SK-N-SH (cell line): ENCODE data around the gene PRKG1. TPM values are rescaled to one million over a fixed set of nuclear protein-coding genes. Genes with fewer than 3 reads are reported as not detected.

Experiments
- CTCF ChIA-PET: fragments of 300-600, 350-600 bp; formaldehyde crosslinking; extraction: SDS; loops from one replicate; lab custom pipeline; 2021; lab: Yijun Ruan, JAX
- POLR2A ChIA-PET: fragments of 350-600 bp; sonication (Branson Sonifier 250); formaldehyde crosslinking; extraction: SDS; loops from one replicate; lab custom pipeline; 2020; ENCODE audit warnings: antibody characterized with exemption, inconsistent platforms; lab: Yijun Ruan, JAX
- DNase-seq: peaks from one replicate; pipeline ENCODE4 v3.0.0; 2012
- H2AFZ ChIP-seq: fragments of 200-600 bp; sonication (generic); 2 replicates; pipeline ENCODE4 v1.8.1; 2016; ENCODE audit warnings: antibody characterized with exemption, mild to moderate bottlenecking, low read depth
- H3F3A ChIP-seq: fragments of 200-600 bp; sonication (generic); replicated peaks from 2 replicates; pipeline ENCODE3; 2016; ENCODE audit warnings: antibody characterized with exemption, mild to moderate bottlenecking; ENCODE audit not compliant: insufficient read depth
- H3K27ac ChIP-seq, 2 experiments: fragments of 200-500 bp in 1 of 2; fragments of 200-600 bp in 1 of 2; sonication (Bioruptor generic) in 1 of 2; sonication (generic), shearing (Covaris generic) in 1 of 2; 2 replicates each; pipeline versions ENCODE4 v1.5.1 to v1.6.1; 2014 to 2016; ENCODE audit warnings: low read depth in 2 of 2, inconsistent platforms in 1 of 2, low read length in 1 of 2, mild to moderate bottlenecking in 1 of 2, mixed read lengths in 1 of 2
- H3K27me3 ChIP-seq: fragments of 200-600 bp; sonication (generic), shearing (Covaris generic); 2 replicates; pipeline ENCODE4 v1.6.1; 2016; ENCODE audit warnings: mixed run types; ENCODE audit not compliant: insufficient read depth
- H3K36me3 ChIP-seq, 2 experiments: fragments of 200-500 bp in 1 of 2; fragments of 200-600 bp in 1 of 2; sonication (Bioruptor generic) in 1 of 2; sonication (generic) in 1 of 2; replicated peaks in 1 of 2; 2 replicates each; pipeline versions ENCODE3 to v1.5.1; 2014 to 2016; ENCODE audit warnings: low read length in 1 of 2, mild to moderate bottlenecking in 1 of 2; ENCODE audit not compliant: insufficient read depth in 2 of 2, control insufficient read depth in 1 of 2
- H3K4me1 ChIP-seq, 2 experiments: fragments of 200-500 bp in 1 of 2; fragments of 200-600 bp in 1 of 2; sonication (Bioruptor generic) in 1 of 2; sonication (generic), shearing (Covaris generic) in 1 of 2; 2 replicates each; pipeline versions ENCODE4 v1.5.1 to v1.6.1; 2014 to 2016; ENCODE audit warnings: low read depth in 1 of 2, low read length in 1 of 2, mixed run types in 1 of 2; ENCODE audit not compliant: insufficient read depth in 2 of 2, control insufficient read depth in 1 of 2
- H3K4me2 ChIP-seq: fragments of 200-600 bp; sonication (generic), shearing (Covaris generic); 2 replicates; pipeline ENCODE4 v1.6.1; 2017; ENCODE audit warnings: mixed run types
- H3K4me3 ChIP-seq, 2 experiments: fragments of 200-500 bp in 1 of 2; fragments of 200-600 bp in 1 of 2; sonication (Bioruptor generic) in 1 of 2; sonication (generic), shearing (Covaris generic) in 1 of 2; 2 replicates each; pipeline versions ENCODE4 v1.5.1 to v1.8.1; 2014 to 2016; ENCODE audit warnings: low read depth in 2 of 2, inconsistent platforms in 1 of 2, low read length in 1 of 2, mild to moderate bottlenecking in 1 of 2, mixed read lengths in 1 of 2, moderate library complexity in 1 of 2
- H3K79me2 ChIP-seq: fragments of 200-600 bp; sonication (generic); 2 replicates; pipeline ENCODE4 v1.8.1; 2017; ENCODE audit warnings: mild to moderate bottlenecking; ENCODE audit not compliant: insufficient read depth
- H3K9ac ChIP-seq: fragments of 200-600 bp; sonication (generic); 2 replicates; pipeline ENCODE4 v1.6.1; 2017; ENCODE audit warnings: mixed run types
- H3K9me2 ChIP-seq: fragments of 200-600 bp; sonication (generic); 2 replicates; pipeline ENCODE4 v1.6.1; 2017; ENCODE audit warnings: mixed run types
- H3K9me3 ChIP-seq: fragments of 200-600 bp; sonication (generic); 2 replicates; pipeline ENCODE4 v1.6.1; 2017; ENCODE audit warnings: mixed run types, mild to moderate bottlenecking, moderate library complexity
- H4K20me1 ChIP-seq: fragments of 200-600 bp; sonication (generic); 2 replicates; pipeline ENCODE4 v1.6.1; 2017; ENCODE audit warnings: mild to moderate bottlenecking, mixed run types; ENCODE audit not compliant: insufficient read depth
- ELF1 ChIP-seq: IDR thresholded peaks from 2 replicates; pipeline ENCODE4 v1.4.0; 2012
- EP300 ChIP-seq, 2 experiments: IDR thresholded peaks; 2 replicates each; pipeline versions ENCODE4 v1.4.0 to v1.6.1; 2012; ENCODE audit warnings: borderline replicate concordance in 1 of 2, low read depth in 1 of 2, low read length in 1 of 2
- EZH2phosphoT487 ChIP-seq: fragments of 200-600 bp; sonication (generic); IDR thresholded peaks from 2 replicates; pipeline ENCODE4 v1.6.1; 2017; ENCODE audit warnings: low read depth, mixed run types, mild to moderate bottlenecking, antibody characterized with exemption, moderate library complexity, borderline replicate concordance
- FOXJ3 ChIP-seq: sonication (generic); formaldehyde crosslinking; IDR thresholded peaks from 2 replicates; pipeline ENCODE4 v1.5.1; 2020; ENCODE audit warnings: mild to moderate bottlenecking, missing genetic modification reagents
- FOXM1 ChIP-seq: IDR thresholded peaks from 2 replicates; pipeline ENCODE4 v1.4.0; 2012; ENCODE audit warnings: low read depth, mild to moderate bottlenecking
- GABPA ChIP-seq: IDR thresholded peaks from 2 replicates; pipeline ENCODE4 v1.4.0; 2012; ENCODE audit warnings: low read depth, mild to moderate bottlenecking
- MEF2A ChIP-seq: IDR thresholded peaks from 2 replicates; pipeline ENCODE4 v1.4.0; 2012; ENCODE audit warnings: low read depth, borderline replicate concordance
- NRF1 ChIP-seq: IDR thresholded peaks from 2 replicates; pipeline ENCODE4 v1.6.1; 2012; ENCODE audit warnings: low read depth, mild to moderate bottlenecking, low read length
- RCOR1 ChIP-seq: fragments of 150-350 bp; IDR thresholded peaks from 2 replicates; pipeline ENCODE4 v1.6.1; 2017; ENCODE audit warnings: antibody characterized with exemption, low read length
- RXRA ChIP-seq: IDR thresholded peaks from 2 replicates; pipeline ENCODE4 v1.4.0; 2012; ENCODE audit warnings: low read depth, mild to moderate bottlenecking, borderline replicate concordance
- SIN3A ChIP-seq: IDR thresholded peaks from 2 replicates; pipeline ENCODE4 v1.6.1; 2012; ENCODE audit warnings: low read depth, mild to moderate bottlenecking, low read length, moderate library complexity, borderline replicate concordance
- SMC3 ChIP-seq: IDR thresholded peaks from 2 replicates; pipeline ENCODE4 v1.6.1; 2012; ENCODE audit warnings: low read depth, low read length, improper control_type of control experiment
- TAF1 ChIP-seq: IDR thresholded peaks from 2 replicates; pipeline ENCODE4 v1.6.1; 2012; ENCODE audit warnings: low read depth, mild to moderate bottlenecking, low read length, moderate library complexity, borderline replicate concordance
- TEAD4 ChIP-seq: IDR thresholded peaks from 2 replicates; pipeline ENCODE4 v1.4.0; 2012; ENCODE audit warnings: mild to moderate bottlenecking, borderline replicate concordance; ENCODE audit not compliant: insufficient read depth
- YY1 ChIP-seq: IDR thresholded peaks from 2 replicates; pipeline ENCODE4 v1.4.0; 2012; ENCODE audit warnings: low read depth, mild to moderate bottlenecking
- WGBS: methylation state at CpG from one replicate; pipeline ENCODE4 v1.1.6; 2017; ENCODE audit warnings: low lambda C conversion rate; 5-methylcytosine and 5-hydroxymethylcytosine counted together
- polyA plus RNA-seq, 3 experiments: library from polyadenylated mRNA; depleted of rRNA; stranded (reverse); fragments of >200 nt; gene quantifications; 2 replicates each; pipeline ENCODE4 v1.2.3, GENCODE V29; 2012
- TF ChIP-seq, protein P1 (sequence below): fragments of 150-350 bp; IDR thresholded peaks from 2 replicates; pipeline ENCODE4 v1.6.1; 2017; ENCODE audit warnings: antibody characterized with exemption, low read length, low read depth, borderline replicate concordance
- TF ChIP-seq, protein P2 (sequence below): IDR thresholded peaks from 2 replicates; pipeline ENCODE4 v1.4.0; 2012; ENCODE audit warnings: low read depth
- TF ChIP-seq, protein P3 (sequence below): fragments of 200-600 bp; sonication (generic); IDR thresholded peaks from 2 replicates; pipeline ENCODE4 v1.6.1; 2017; ENCODE audit warnings: antibody characterized with exemption, mild to moderate bottlenecking, moderate library complexity

The PRKG1 gene
- polyA plus RNA-seq, 1 of the 3 experiments (the other 2 are of a cell fraction): 4.1 TPM

DNA sequence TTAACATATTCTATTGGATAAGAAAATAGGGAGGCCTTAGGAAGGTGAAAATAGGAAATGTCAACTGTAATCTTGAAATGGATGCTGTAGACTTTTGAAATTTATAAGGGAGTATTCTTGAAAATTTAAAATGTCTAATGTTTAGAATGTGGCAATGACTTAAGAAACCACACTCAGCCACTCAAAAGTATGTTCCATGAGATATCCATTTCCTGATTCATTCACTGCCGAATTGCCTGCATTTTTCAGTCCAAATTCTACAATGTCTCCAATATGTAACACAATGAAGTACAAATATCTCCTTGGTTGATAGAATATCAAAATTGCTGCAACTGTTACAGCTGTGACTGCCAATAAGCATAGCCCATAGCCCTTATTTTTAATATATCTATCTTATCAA lies 25.9 kb downstream of the PRKG1 start:
- WGBS: 87% methylated on average over 1 of the region's 1 CpG
- no peak for TF ChIP-seq MEF2A
- no peak for TF ChIP-seq NRF1
- TF ChIP-seq EP300 (IDR thresholded peaks at IDR 0.05; ENCODE audit: borderline replicate concordance in 1 of 2, low read depth in 1 of 2, low read length in 1 of 2): no peak
- TF ChIP-seq, protein P1, sequence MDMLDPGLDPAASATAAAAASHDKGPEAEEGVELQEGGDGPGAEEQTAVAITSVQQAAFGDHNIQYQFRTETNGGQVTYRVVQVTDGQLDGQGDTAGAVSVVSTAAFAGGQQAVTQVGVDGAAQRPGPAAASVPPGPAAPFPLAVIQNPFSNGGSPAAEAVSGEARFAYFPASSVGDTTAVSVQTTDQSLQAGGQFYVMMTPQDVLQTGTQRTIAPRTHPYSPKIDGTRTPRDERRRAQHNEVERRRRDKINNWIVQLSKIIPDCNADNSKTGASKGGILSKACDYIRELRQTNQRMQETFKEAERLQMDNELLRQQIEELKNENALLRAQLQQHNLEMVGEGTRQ: no peak
- TF ChIP-seq TAF1: no peak
- TF ChIP-seq RCOR1: no peak
- no peak overlapping the region for H2AFZ ChIP-seq
- H3K4me3 ChIP-seq: no peak overlapping the region
- no peaks in the 10 kb centered on the region for H3K36me3 ChIP-seq
- H3F3A ChIP-seq: no peaks in the 10 kb centered on the region
- no peak overlapping the region for H3K4me2 ChIP-seq
- H3K9me3 ChIP-seq: no peaks in the 10 kb centered on the region
- CTCF ChIA-PET: no interaction called here
- POLR2A ChIA-PET: no interaction called here
- H3K4me1 ChIP-seq: no peaks in the 10 kb centered on the region; a peak in 1 of 4 replicates
- no peaks in the 10 kb centered on the region for H3K79me2 ChIP-seq
- no peak overlapping the region for H3K27ac ChIP-seq
- H4K20me1 ChIP-seq: no peaks in the 10 kb centered on the region
- H3K9ac ChIP-seq: no peak overlapping the region
- no peaks in the 10 kb centered on the region for H3K27me3 ChIP-seq
- DNase-seq: no peak
- H3K9me2 ChIP-seq: no peaks in the 10 kb centered on the region

DNA sequence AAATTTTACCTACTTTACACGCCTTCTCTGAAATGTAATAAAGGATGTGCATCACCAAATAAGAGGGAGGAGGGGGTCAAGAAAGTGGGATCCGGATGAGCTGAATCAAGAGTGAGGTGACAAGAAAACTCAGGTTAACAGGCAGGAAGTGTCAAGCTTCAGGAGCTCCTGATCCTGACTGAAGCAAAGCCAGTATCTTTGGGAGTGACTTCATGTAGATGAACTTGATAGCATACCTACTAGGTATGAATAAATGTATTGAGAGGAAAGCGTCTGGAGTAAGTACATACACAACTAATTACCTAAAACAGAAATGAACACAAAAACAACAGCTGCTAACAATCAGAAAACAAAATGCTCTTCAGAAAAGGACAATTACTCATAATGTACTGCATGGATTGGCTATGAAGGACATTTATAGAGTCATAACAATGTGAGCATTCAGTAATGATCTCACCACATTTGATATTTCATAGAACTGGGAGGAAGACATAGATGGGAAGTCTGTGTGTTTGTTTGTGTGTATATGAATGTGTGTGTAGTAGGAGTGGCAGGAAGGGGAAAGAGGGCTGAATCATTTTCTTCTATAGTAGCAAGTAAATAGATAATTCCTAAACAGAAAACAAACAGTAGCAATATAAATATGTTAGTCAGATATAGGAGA lies 29.4 kb downstream of the PRKG1 start:
- 77% methylated on average over 3 of the region's 3 CpGs for WGBS
- Histone ChIP-seq H3K27ac (no peak overlapping the region), H3K9ac (no peak overlapping the region), H3K27me3 (no peaks in the 10 kb centered on the region), H3K9me2 (no peaks in the 10 kb centered on the region), H3K36me3 (no peaks in the 10 kb centered on the region), H3K4me3 (no peak overlapping the region), H4K20me1 (no peaks in the 10 kb centered on the region), H3F3A (peaks cover 4% of the 10 kb centered on the region), H3K4me2 (no peak overlapping the region), H3K9me3 (no peaks in the 10 kb centered on the region), H3K79me2 (no peaks in the 10 kb centered on the region), H2AFZ (0 out of 2 replicates have a peak overlapping the region, but pooled peaks have one; percentile 18), H3K4me1 (peaks cover 0 to 5% of the 10 kb centered on the region in 2 experiments; a peak in 1 of 4 replicates)
- TF ChIP-seq ELF1: no peak
- no peak for TF ChIP-seq EZH2phosphoT487
- no peak for TF ChIP-seq MEF2A
- CTCF ChIA-PET: no interaction called here
- DNase-seq: no peak
- POLR2A ChIA-PET: no interaction called here

DNA sequence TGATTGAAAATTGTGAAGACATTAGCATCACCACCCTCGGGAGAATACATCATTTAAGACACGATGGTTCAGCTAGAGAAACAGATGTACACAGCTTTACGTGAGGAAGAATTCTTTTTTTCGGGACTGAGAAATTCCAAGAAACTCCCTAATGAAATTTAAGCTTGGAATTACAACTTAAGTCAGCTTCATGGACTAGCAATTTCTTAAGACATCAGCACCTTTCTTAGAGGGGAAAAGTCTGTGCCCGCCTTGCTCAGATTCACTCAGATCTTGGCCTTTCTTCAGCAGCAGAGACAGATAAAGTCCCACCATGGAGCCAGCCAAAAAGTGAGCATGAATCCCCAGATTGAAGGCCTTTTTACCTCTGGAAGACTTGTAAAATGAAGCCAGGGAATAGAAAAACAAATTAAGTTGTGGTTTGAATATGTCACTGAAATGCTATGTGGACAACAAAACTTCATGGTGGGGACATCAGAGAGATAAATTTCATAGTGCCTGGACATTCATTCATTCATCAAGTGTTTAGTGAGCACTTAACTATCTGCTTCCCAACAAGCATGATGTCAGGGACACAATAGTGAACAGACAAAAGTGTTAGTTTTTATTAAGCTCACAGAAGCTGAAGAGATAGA lies 32.1 kb downstream of the PRKG1 start:
- ChIA-PET POLR2A (no interaction called here), CTCF (interaction anchor here (0.5 to 1.5 kb wide), 2 partner anchors 42 to 235 kb away, joined by 3 read pairs; no protein-coding TSS in a partner anchor)
- no peaks in the 10 kb centered on the region for H3K9me3 ChIP-seq
- H3K4me1 ChIP-seq: peaks cover 0 to 16% of the 10 kb centered on the region in 2 experiments; a peak in 1 of 4 replicates
- no peak overlapping the region for H3K4me2 ChIP-seq
- H3K27ac ChIP-seq: no peak overlapping the region
- H3K9ac ChIP-seq: no peak overlapping the region
- H4K20me1 ChIP-seq: no peaks in the 10 kb centered on the region
- 63% methylated on average over 5 of the region's 5 CpGs for WGBS
- no peaks in the 10 kb centered on the region for H3K9me2 ChIP-seq
- H2AFZ ChIP-seq: no peak overlapping the region
- no peak for DNase-seq
- H3K4me3 ChIP-seq: no peak overlapping the region
- no peaks in the 10 kb centered on the region for H3K27me3 ChIP-seq
- no peaks in the 10 kb centered on the region for H3K79me2 ChIP-seq
- H3K36me3 ChIP-seq: no peaks in the 10 kb centered on the region
- H3F3A ChIP-seq: peaks cover 18% of the 10 kb centered on the region
- TF ChIP-seq RCOR1: no peak
- no peak for TF ChIP-seq MEF2A
- TF ChIP-seq RXRA: no peak
- TF ChIP-seq YY1: no peak
- no peak for TF ChIP-seq FOXM1
- no peak for TF ChIP-seq EP300 (IDR thresholded peaks at IDR 0.05; ENCODE audit: borderline replicate concordance in 1 of 2, low read depth in 1 of 2, low read length in 1 of 2)
- TF ChIP-seq FOXJ3 (CRISPR knock-in tag): no peak
- TF ChIP-seq SIN3A: no peak
- TF ChIP-seq, protein P2, sequence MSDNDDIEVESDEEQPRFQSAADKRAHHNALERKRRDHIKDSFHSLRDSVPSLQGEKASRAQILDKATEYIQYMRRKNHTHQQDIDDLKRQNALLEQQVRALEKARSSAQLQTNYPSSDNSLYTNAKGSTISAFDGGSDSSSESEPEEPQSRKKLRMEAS: no peak
- TF ChIP-seq SMC3: no peak
- TF ChIP-seq GABPA: no peak
- TF ChIP-seq, protein P3, sequence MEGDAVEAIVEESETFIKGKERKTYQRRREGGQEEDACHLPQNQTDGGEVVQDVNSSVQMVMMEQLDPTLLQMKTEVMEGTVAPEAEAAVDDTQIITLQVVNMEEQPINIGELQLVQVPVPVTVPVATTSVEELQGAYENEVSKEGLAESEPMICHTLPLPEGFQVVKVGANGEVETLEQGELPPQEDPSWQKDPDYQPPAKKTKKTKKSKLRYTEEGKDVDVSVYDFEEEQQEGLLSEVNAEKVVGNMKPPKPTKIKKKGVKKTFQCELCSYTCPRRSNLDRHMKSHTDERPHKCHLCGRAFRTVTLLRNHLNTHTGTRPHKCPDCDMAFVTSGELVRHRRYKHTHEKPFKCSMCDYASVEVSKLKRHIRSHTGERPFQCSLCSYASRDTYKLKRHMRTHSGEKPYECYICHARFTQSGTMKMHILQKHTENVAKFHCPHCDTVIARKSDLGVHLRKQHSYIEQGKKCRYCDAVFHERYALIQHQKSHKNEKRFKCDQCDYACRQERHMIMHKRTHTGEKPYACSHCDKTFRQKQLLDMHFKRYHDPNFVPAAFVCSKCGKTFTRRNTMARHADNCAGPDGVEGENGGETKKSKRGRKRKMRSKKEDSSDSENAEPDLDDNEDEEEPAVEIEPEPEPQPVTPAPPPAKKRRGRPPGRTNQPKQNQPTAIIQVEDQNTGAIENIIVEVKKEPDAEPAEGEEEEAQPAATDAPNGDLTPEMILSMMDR: no peak
- TF ChIP-seq TEAD4: no peak
- TF ChIP-seq ELF1: no peak
